Measurements from ENCODE around the gene CUL4B. TPM values are rescaled to one million over a fixed set of nuclear protein-coding genes. Genes with fewer than 3 reads are reported as not detected.
"Not testable (repeated sequence)": the region's sequence is repeated elsewhere in the genome, so short reads cannot be mapped to it uniquely, and the experiment has no call there.

The CUL4B gene
- total RNA-seq, 1 donor = 76.1 TPM

DNA sequence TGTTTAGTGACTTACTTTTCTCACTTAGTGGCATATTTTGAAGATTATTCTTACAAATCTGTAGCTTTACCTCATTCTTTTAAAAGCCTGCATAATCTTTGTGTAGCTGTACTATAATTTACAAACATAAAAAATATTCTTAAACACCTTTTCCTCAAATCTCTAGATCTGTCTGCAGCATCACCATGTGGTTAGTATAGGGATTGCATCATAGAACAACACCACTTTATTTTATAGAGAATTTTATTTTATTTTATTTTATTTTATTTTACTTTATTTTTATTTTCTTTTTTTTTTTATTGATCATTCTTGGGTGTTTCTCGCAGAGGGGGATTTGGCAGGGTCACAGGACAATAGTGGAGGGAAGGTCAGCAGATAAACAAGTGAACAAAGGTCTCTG is 85.3 kb downstream of the CUL4B start:
- H3K4me3 ChIP-seq (ENCODE audit: low read depth, low read length) = not testable (repeated sequence)
- TF ChIP-seq, protein P1, sequence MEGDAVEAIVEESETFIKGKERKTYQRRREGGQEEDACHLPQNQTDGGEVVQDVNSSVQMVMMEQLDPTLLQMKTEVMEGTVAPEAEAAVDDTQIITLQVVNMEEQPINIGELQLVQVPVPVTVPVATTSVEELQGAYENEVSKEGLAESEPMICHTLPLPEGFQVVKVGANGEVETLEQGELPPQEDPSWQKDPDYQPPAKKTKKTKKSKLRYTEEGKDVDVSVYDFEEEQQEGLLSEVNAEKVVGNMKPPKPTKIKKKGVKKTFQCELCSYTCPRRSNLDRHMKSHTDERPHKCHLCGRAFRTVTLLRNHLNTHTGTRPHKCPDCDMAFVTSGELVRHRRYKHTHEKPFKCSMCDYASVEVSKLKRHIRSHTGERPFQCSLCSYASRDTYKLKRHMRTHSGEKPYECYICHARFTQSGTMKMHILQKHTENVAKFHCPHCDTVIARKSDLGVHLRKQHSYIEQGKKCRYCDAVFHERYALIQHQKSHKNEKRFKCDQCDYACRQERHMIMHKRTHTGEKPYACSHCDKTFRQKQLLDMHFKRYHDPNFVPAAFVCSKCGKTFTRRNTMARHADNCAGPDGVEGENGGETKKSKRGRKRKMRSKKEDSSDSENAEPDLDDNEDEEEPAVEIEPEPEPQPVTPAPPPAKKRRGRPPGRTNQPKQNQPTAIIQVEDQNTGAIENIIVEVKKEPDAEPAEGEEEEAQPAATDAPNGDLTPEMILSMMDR (IDR thresholded peaks at IDR 0.05; ENCODE audit: insufficient read depth, low read length) = peak; percentile 69
- peak; percentile 62 for DNase-seq (ENCODE audit: low read depth)

Small RNA genes lying within 50 kb of the gene (small RNA-seq; reads per million reads assigned to genes)
- not detected for gene RNU7-37P

Other genes with a start within 250 kb of the CUL4B start
- not detected in 2 replicates for gene TMEM255A, start 249.5 kb downstream of the CUL4B start, total RNA-seq (ENCODE audit: low replicate concordance)
- not detected in 2 replicates for gene ATP1B4, start 198.9 kb downstream of the CUL4B start, total RNA-seq (ENCODE audit: low replicate concordance)
- gene LAMP2, start 91.7 kb downstream of the CUL4B start, total RNA-seq (ENCODE audit: low replicate concordance) = 46.8 and 247 TPM in 2 replicates
- 20.6 and 52.1 TPM in 2 replicates for gene MCTS1, start 43.1 kb upstream of the CUL4B start, total RNA-seq (ENCODE audit: low replicate concordance)
- gene C1GALT1C1, start 69.1 kb upstream of the CUL4B start, total RNA-seq (ENCODE audit: low replicate concordance) = 41.1 and 47.1 TPM in 2 replicates

Data from fibroblast of the aortic adventitia (primary cell).